ENCODE data around the gene CHPT1. TPM values are rescaled to one million over a fixed set of nuclear protein-coding genes. Genes with fewer than 3 reads are reported as not detected.

The CHPT1 gene
- total and polyA plus RNA-seq, 9 of the 15 experiments (the other 6 are each of a cell fraction or from before 2014, with no cell fraction given), result 15.3 to 210 (median 91.9) TPM

GRCh38 chr12:101698800-101699347, 1.4 kb downstream of the CHPT1 start (continued):
- TF ChIP-seq NBN (IDR thresholded peaks at IDR 0.05; ENCODE audit: low read depth) (peak; percentile 46; the same call in 1 of the 2 replicates), JUND (IDR thresholded peaks at IDR 0.05; ENCODE audit: borderline replicate concordance, low read depth, low read length) (no peak), JUND (tag; IDR thresholded peaks at IDR 0.05; ENCODE audit: borderline replicate concordance, low read depth, low read length) (0 out of 3 replicates have a peak, but pooled peaks have one; percentile 31), BACH1 (tag; IDR thresholded peaks at IDR 0.05) (peak; percentile 39; the same call in 1 of the 2 replicates), TEAD1 (CRISPR knock-in tag; IDR thresholded peaks at IDR 0.05) (no peak), HOMEZ (CRISPR knock-in tag; IDR thresholded peaks at IDR 0.05) (no peak), NR4A1 (CRISPR knock-in tag; IDR thresholded peaks at IDR 0.05) (no peak), NR4A1 (tag; IDR thresholded peaks at IDR 0.05) (no peak), GABPA (tag; conservative IDR thresholded peaks at IDR 0.05; ENCODE audit: low read depth) (no peak), MCM2 (IDR thresholded peaks at IDR 0.05; ENCODE audit: low read depth) (no peak), RUNX1 (IDR thresholded peaks at IDR 0.05; ENCODE audit: low read depth) (no peak), ZBTB2 (IDR thresholded peaks at IDR 0.05) (no peak), DIDO1 (tag; IDR thresholded peaks at IDR 0.05; ENCODE audit: low read depth) (no peak), PHF21A (IDR thresholded peaks at IDR 0.05; ENCODE audit: borderline replicate concordance, low read depth) (peak; percentile 18; the same call in 1 of the 2 replicates), CTCF (IDR thresholded peaks at IDR 0.05 in 2 of 3, conservative IDR thresholded peaks at IDR 0.05 in 1 of 3; ENCODE audit: insufficient read depth in 2 of 3, low read depth in 1 of 3, low read length in 3 of 3) (peak in 2 of 3 experiments; percentile 36 to 40; a peak in 3 of 6 replicates), SLC30A9 (CRISPR knock-in tag; IDR thresholded peaks at IDR 0.05) (no peak), SIN3A (IDR thresholded peaks at IDR 0.05; ENCODE audit: borderline replicate concordance in 2 of 2, control insufficient read depth in 1 of 2, low read depth in 2 of 2, low read length in 2 of 2) (0 out of 4 replicates have a peak, but pooled peaks of 1 of the 2 experiments have one; percentile 29), ZNF146 (CRISPR knock-in tag; IDR thresholded peaks at IDR 0.05; ENCODE audit: unreplicated experiment) (no peak), THAP12 (CRISPR knock-in tag; IDR thresholded peaks at IDR 0.05) (no peak)

Data from K562 (cell line).